GM12864 (cell line): ENCODE measurements around the gene UBAC2.

ENCODE experiments used
- DNase-seq: peaks from one replicate; pipeline ENCODE4 v3.0.0-alpha.2; 2011; ENCODE audit warnings: low read depth
- H3K4me3 ChIP-seq: 2 replicates; pipeline ENCODE4 v1.5.1; 2011; ENCODE audit warnings: mild to moderate bottlenecking, low read depth, low read length, control low read depth
- CTCF ChIP-seq: IDR thresholded peaks from 2 replicates; pipeline ENCODE4 v1.5.1; 2011; ENCODE audit warnings: low read depth, mild to moderate bottlenecking, moderate library complexity, low read length, control low read depth, inconsistent platforms; ENCODE audit errors: missing control alignments

UBAC2 gene

GRCh38 chr13:99159331-99160061 is 41.2 kb upstream of the UBAC2 start:
- no peak overlapping the region for H3K4me3 ChIP-seq

GRCh38 chr13:99160415-99160814 is 40.2 kb upstream of the UBAC2 start:
- H3K4me3 ChIP-seq, result no peak overlapping the region
- DNase-seq, result no peak
- TF ChIP-seq CTCF, result no peak

More at GRCh38 chr13:99159331-99160061, 41.2 kb upstream of the UBAC2 start:
- TF ChIP-seq CTCF, result no peak
- DNase-seq, result no peak

- DNase-seq, result no peak
These were observed 39.1 kb upstream of the UBAC2 start for GRCh38 chr13:99161512-99161911.

GRCh38 chr13:99162567-99163361 is 37.9 kb upstream of the UBAC2 start:
- TF ChIP-seq CTCF, result no peak
- no peak for DNase-seq
- no peak overlapping the region for H3K4me3 ChIP-seq

More at GRCh38 chr13:99161512-99161911, 39.1 kb upstream of the UBAC2 start:
- no peak overlapping the region for H3K4me3 ChIP-seq
- TF ChIP-seq CTCF, result no peak

- no peak for TF ChIP-seq CTCF
- no peak overlapping the region for H3K4me3 ChIP-seq
- DNase-seq, result no peak
These were observed 36.4 kb upstream of the UBAC2 start for GRCh38 chr13:99164226-99164625.

- H3K4me3 ChIP-seq, result no peak overlapping the region
- no peak for DNase-seq
- TF ChIP-seq CTCF, result no peak
These were observed 34.7 kb upstream of the UBAC2 start for GRCh38 chr13:99165753-99166587.
